Measurements from ENCODE around the gene REPIN1. TPM values are rescaled to one million over a fixed set of nuclear protein-coding genes. Genes with fewer than 3 reads are reported as not detected.

The REPIN1 gene
- total and polyA plus RNA-seq, 9 of the 15 experiments (the other 6 are each of a cell fraction or from before 2014, with no cell fraction given): 8.1 to 283 (median 94.3) TPM

- TF ChIP-seq, protein P1, sequence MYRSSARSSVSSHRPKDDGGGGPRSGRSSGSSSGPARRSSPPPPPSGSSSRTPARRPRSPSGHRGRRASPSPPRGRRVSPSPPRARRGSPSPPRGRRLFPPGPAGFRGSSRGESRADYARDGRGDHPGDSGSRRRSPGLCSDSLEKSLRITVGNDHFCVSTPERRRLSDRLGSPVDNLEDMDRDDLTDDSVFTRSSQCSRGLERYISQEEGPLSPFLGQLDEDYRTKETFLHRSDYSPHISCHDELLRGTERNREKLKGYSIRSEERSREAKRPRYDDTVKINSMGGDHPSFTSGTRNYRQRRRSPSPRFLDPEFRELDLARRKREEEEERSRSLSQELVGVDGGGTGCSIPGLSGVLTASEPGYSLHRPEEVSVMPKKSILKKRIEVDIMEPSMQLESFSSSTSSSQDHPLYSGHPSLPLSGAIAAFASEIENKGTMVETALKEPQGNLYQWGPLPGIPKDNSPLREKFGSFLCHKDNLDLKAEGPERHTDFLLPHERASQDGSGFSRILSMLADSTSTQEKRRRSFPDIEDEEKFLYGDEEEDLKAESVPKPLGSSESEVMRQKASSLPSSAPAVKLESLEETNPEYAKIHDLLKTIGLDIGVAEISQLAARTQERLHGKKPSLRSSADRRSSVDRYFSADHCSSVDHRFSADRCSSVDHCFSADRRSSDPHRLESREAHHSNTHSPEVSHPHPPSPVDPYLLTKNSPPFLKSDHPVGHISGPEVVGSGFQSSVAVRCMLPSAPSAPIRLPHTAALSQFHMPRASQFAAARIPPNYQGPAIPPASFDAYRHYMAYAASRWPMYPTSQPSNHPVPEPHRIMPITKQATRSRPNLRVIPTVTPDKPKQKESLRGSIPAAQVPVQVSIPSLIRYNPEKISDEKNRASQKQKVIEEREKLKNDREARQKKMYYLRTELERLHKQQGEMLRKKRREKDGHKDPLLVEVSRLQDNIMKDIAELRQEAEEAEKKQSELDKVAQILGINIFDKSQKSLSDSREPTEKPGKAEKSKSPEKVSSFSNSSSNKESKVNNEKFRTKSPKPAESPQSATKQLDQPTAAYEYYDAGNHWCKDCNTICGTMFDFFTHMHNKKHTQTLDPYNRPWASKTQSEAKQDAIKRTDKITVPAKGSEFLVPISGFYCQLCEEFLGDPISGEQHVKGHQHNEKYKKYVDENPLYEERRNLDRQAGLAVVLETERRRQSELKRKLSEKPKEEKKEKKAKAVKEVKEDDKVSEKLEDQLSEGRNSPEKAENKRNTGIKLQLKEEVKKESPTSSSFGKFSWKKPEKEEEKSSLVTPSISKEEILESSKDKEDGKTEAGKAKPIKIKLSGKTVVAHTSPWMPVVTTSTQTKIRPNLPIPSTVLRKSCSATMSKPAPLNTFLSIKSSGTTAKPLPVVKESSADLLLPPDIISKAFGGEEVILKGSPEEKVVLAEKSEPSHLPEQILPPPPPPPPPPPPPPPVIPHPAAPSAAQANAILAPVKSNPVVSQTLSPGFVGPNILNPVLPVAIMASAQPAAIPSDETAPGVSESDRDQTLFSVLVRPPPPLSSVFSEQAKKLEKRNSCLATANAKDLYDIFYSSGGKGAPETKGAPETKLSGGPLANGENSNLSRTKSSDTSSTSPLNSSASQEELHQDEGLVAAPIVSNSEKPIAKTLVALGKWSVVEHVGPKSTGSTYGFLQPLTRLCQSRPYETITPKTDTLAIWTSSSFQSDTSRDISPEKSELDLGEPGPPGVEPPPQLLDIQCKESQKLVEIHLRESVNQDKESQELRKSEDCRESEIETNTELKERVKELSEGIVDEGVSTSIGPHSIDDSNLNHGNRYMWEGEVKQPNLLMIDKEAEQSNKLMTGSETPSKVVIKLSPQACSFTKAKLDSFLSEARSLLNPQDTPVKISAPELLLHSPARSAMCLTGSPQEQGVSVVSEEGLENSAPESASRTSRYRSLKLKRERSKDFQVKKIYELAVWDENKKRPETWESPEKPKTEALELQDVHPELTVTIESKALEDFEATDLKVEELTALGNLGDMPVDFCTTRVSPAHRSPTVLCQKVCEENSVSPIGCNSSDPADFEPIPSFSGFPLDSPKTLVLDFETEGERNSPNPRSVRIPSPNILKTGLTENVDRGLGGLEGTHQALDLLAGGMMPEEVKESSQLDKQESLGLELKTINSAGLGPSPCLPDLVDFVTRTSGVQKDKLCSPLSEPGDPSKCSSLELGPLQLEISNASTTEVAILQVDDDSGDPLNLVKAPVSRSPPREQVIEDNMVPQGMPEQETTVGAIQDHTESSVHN (IDR thresholded peaks at IDR 0.05; ENCODE audit: borderline replicate concordance in 1 of 2, low read depth in 1 of 2): no peak
- TF ChIP-seq ZBED1 (IDR thresholded peaks at IDR 0.05) (0 out of 2 replicates have a peak, but pooled peaks have one; percentile 26), SRSF7 (optimal IDR thresholded peaks at IDR 0.05; ENCODE audit: low read depth, low read length) (no peak), GATA2 (CRISPR knock-in tag; IDR thresholded peaks at IDR 0.05) (no peak), RBM22 (IDR thresholded peaks at IDR 0.05; ENCODE audit: low read depth, low read length, poor library complexity, severe bottlenecking) (no peak), NCOA2 (IDR thresholded peaks at IDR 0.05; ENCODE audit: partially characterized antibody in 2 of 2) (no peak), ZNF668 (CRISPR knock-in tag; IDR thresholded peaks at IDR 0.05) (peak; percentile 6; the same call in 1 of the 2 replicates), ASH1L (IDR thresholded peaks at IDR 0.05; ENCODE audit: borderline replicate concordance, low read depth, partially characterized antibody) (no peak), CREB5 (CRISPR knock-in tag; IDR thresholded peaks at IDR 0.05) (peak; percentile 17; the same call in 1 of the 2 replicates), POLR2H (tag; IDR thresholded peaks at IDR 0.05; ENCODE audit: low read depth) (no peak; the same call in 1 of the 2 replicates), TAF7 (tag; IDR thresholded peaks at IDR 0.05) (no peak), HSF4 (CRISPR knock-in tag; IDR thresholded peaks at IDR 0.05; ENCODE audit: borderline replicate concordance) (no peak), ZNF512 (tag; IDR thresholded peaks at IDR 0.05) (no peak)
- TF ChIP-seq, protein P2, sequence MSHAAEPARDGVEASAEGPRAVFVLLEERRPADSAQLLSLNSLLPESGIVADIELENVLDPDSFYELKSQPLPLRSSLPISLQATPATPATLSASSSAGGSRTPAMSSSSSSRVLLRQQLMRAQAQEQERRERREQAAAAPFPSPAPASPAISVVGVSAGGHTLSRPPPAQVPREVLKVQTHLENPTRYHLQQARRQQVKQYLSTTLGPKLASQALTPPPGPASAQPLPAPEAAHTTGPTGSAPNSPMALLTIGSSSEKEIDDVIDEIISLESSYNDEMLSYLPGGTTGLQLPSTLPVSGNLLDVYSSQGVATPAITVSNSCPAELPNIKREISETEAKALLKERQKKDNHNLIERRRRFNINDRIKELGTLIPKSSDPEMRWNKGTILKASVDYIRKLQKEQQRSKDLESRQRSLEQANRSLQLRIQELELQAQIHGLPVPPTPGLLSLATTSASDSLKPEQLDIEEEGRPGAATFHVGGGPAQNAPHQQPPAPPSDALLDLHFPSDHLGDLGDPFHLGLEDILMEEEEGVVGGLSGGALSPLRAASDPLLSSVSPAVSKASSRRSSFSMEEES (CRISPR knock-in tag; IDR thresholded peaks at IDR 0.05): no peak
These were observed 35.7 kb downstream of the REPIN1 start (continued) for GRCh38 chr7:150404172-150404804.

Measured in K562 (cell line).